Activated CD4-positive, alpha-beta T cell treated with anti-CD3 and anti-CD28 coated beads, Interleukin-2, amount 50 U/mL, for 1 hour (primary cell): ENCODE results near the gene MRPL17.

Experiments
- DNase-seq: peaks from one replicate; pipeline ENCODE4 v3.0.0-alpha.2; 2020

MRPL17 gene

GRCh38 chr11:6653656-6654055, 29.5 kb downstream of the MRPL17 start:
- DNase-seq, result no peak

- no peak for DNase-seq
These were observed 30.0 kb downstream of the MRPL17 start for GRCh38 chr11:6653097-6653496.

- no peak for DNase-seq
These were observed 31.0 kb downstream of the MRPL17 start for GRCh38 chr11:6652182-6652581.

- no peak for DNase-seq
These were observed 32.2 kb downstream of the MRPL17 start for GRCh38 chr11:6650980-6651379.

GRCh38 chr11:6650104-6650503, 33.0 kb downstream of the MRPL17 start:
- no peak for DNase-seq

GRCh38 chr11:6648501-6648900, 34.6 kb downstream of the MRPL17 start:
- no peak for DNase-seq

- no peak for DNase-seq
These were observed 35.3 kb downstream of the MRPL17 start for GRCh38 chr11:6647836-6648235.

- no peak for DNase-seq
These were observed 36.0 kb downstream of the MRPL17 start for GRCh38 chr11:6646918-6647679.

- DNase-seq, result no peak
These were observed 36.6 kb downstream of the MRPL17 start for GRCh38 chr11:6646576-6646917.

- DNase-seq, result no peak
These were observed 37.1 kb downstream of the MRPL17 start for GRCh38 chr11:6646071-6646470.

GRCh38 chr11:6642957-6643356, 40.2 kb downstream of the MRPL17 start:
- no peak for DNase-seq

- no peak for DNase-seq
These were observed 42.0 kb downstream of the MRPL17 start for GRCh38 chr11:6640985-6641701.

GRCh38 chr11:6640036-6640984, 42.8 kb downstream of the MRPL17 start:
- no peak for DNase-seq

- DNase-seq, result no peak
These were observed 44.7 kb downstream of the MRPL17 start for GRCh38 chr11:6638429-6638828.

GRCh38 chr11:6637871-6638270, 45.3 kb downstream of the MRPL17 start:
- DNase-seq, result no peak

- no peak for DNase-seq
These were observed 46.7 kb downstream of the MRPL17 start for GRCh38 chr11:6636480-6636879.

GRCh38 chr11:6635082-6635932, 47.8 kb downstream of the MRPL17 start:
- DNase-seq, result no peak

- DNase-seq, result no peak
These were observed 48.6 kb downstream of the MRPL17 start for GRCh38 chr11:6634534-6634933.

- DNase-seq, result no peak
These were observed 49.4 kb downstream of the MRPL17 start for GRCh38 chr11:6633422-6634408.

GRCh38 chr11:6632116-6633073, 50.7 kb downstream of the MRPL17 start:
- no peak for DNase-seq
